ENCODE results near the gene TSPAN9.

Gene TSPAN9, protein sequence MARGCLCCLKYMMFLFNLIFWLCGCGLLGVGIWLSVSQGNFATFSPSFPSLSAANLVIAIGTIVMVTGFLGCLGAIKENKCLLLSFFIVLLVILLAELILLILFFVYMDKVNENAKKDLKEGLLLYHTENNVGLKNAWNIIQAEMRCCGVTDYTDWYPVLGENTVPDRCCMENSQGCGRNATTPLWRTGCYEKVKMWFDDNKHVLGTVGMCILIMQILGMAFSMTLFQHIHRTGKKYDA

DNA sequence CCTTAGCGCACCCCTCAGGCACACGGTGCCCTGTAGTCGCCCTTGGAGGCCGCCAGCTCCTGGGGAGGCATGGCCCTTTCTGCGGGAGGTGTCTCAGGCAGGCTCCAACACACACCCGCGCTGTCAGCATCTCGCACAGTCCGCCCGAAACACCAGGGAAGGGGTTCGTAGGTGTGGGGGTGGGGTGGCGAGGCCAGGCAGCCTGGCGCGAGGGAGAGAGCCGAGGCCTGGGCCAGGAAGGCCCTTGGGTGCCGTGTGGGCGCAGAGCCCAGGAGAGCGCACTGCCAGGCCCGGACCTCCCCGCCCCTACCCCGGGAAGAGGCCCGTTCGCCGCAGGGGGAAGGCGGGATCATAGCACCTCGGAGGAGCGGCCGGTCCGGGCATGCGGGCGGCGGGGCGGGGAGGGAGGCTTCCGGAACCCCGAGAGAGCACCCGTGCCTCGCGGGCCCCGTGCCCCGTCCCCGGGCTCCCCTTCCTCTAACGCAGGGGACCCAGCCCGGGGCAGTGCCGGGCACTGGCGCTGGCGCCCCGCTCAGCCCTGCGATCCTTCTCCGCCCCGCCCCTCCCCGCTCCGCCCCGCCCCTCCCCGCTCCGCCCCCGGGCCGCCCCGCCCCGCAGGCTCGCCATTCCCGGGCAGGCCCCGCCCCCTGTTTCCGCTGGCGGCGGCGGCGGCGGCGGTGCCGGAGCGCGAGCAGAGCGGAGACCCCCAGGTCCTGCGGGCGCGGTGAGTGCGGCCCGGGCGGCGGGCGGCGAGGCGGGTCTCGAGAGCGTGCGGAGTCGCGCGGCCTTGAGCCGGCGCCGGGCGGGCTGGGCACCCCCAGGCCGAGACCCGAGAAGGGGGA is at the start of gene TSPAN9:
TSS of gene TSPAN9 (plus strand) at position 650 of the 842 bp plus-strand sequence. CDS start 123,815 bp downstream, outside the sequence.
- peak; percentile 43 to 55 (median 52) for DNase-seq (ENCODE audit: low read depth in 3 of 3)

DNA sequence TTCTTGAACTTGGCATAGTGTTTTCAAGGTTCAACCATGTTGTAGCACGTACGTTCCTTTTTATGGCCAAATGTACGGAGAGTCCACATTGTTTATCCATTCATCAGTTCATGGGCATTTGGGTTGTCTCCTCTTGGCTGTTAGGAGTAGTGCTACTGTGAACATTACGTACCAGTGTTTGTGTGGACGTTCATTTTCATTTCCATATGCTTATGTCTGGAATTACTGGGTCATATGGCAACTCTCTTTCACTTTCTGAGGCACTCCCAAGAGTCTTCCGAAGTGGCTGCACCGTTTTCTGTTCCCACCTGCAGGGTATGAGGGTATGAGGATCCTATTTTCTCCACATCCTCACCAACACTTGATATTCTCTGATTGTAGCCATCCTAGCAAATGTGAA is 49.1 kb upstream of the TSPAN9 start:
- no peak for DNase-seq (ENCODE audit: low read depth in 3 of 3)

DNA sequence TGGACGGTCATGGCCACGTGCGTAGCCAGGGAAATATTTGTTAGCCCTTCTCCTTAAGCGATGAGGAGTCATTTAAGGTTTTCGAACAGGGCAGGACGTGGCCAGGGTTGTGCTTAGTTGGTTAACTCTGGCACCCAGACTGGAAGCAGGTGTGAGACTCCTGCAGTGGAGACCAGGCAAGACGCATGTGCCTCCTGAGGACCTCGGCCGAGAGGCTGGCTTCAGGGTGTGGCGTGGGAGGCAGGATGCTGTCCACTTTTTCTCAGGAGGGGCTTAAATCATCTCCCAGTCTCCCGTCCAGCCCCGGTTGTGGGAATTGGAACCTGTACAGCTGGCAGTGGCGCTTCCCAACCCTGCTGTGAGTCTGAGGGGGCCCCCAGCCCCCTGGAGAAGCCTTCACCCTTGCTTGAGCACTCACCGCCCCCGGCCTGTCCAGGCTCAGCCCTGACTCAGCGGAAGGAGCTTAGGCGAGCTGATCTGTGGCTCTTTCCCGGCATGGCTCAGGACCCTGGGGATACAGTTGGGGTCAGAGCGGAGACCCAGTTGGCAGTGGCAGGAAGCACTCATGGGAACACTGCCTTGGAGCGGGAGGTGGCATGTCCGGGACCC is 46.3 kb upstream of the TSPAN9 start:
- no peak for DNase-seq (ENCODE audit: low read depth in 3 of 3)

DNA sequence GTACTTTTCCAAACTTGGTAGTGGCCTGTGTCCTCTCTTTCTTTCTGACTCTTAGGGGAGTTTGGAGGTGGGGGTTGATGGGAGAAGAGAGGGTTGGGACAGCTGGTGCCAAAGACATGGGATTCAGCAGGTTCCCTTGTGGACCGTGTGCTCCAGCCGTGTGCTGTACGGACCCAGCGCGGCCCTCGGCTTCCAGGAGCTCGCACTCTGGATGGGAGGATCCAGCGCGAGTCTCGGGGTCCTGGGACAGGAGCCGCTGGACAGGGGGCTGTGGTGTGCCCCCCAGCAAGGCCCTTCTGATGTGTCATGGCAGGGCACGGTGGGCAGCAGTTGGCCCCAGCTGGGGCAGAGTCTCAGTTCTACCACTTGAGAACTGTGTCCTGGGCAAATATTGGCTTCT is 45.0 kb upstream of the TSPAN9 start:
- DNase-seq (ENCODE audit: low read depth in 3 of 3): no peak

DNA sequence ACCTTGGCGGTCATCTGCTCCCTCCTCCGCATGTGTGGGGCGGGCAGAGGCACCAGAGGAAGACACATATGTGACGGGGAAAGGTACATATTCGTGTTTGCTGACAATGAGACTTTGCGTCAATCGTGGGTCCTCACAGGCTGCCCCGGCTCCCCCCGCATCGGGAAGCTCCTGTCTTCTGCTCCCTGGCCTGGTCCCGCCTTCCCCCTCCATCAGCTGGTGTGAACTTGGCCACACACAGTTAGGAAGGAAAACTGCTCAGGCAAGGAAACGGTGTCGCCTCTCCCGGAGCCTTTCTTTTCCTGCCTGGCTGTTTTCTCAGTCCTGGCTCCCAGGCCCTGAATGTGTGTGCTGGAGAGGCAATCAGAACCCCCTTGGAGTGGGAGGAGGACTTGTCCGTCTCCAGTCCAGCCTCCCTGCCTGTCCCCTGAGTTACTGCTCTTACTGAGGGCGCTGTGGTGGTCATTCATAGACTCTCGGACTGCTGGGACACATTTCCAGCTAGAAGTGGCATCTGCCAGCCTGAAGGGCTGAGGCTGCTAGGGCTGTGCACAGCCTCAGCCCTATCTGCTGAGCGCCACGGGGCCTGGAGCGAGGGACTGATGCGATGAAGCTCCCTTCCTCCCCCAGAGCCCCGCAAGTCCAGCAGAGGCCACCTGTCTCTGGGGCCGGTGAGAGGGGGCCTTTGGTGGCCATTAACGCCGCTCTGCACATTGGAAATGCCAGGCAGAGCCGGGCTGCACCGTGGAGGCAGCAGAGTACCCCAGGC is 44.2 kb upstream of the TSPAN9 start:
- DNase-seq (ENCODE audit: low read depth in 3 of 3): no peak

DNA sequence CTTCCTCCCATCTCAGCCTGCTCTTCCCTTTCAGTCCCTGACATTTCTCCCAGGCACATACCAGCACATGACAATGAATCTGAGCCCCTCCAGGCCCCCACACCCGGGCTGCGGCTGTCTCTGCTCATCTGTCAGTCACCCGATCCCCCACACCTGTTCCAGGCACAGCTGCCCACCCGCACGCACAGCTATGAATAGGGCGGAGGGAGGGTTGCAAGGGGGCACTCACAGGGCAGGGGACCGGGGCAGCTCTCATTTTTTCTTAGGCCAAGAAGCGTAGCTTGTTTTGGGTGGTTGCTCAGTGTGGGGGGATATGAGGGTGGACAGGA is 43.7 kb upstream of the TSPAN9 start:
- DNase-seq (ENCODE audit: low read depth in 3 of 3): no peak

DNA sequence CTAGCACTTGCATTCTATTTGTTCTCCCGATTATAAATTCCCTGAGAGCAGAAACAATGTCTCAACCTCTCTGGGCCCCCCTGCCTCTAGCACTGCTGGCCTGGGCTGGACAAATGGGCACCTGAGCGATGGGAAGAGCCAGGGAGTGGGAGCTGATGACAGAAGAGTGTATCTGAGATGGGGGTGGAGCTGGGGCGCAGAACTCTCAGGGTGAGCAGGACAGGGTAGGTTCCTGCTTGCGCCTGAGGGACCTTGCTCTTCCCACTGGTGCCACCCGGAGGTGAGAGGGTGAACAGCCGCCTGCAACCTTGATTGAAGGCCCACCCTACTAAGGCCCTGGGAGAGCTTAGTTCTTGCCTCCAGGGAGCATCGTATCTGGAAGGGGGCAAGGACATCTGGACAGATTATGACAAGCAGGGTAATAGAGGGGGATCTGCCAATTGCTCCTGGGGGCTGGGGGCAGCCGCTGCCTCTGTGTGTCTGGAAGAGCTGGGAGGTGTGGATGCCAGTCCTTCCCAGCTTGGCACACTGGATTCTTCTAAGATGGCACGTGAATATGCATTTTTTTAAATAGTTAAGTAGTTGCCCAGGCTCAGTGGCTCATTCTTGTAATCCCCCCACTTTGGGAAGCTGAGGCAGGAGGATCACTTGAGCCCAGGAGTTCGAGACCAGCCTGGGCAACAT is 43.0 kb upstream of the TSPAN9 start:
- DNase-seq (ENCODE audit: low read depth in 3 of 3): no peak

DNA sequence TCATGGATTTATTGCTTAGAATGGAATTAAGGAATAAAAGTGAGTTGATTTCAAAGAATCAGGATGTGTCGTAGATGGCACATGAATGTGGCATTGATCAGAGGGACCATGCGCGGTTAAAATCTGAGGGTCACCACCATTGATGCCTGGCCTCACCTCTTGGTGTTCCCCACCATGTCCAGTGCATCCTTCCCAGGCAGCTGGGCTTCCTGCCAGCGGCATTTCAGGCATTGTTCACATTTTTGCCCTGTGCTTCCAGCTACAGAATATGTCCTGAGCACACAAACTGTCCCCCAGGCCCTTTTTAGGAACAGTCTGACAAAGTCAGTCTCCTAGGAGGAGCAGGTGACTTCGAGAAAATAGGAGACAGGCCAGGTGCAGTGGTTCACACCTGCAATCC is 42.0 kb upstream of the TSPAN9 start:
- no peak for DNase-seq (ENCODE audit: low read depth in 3 of 3)

DNA sequence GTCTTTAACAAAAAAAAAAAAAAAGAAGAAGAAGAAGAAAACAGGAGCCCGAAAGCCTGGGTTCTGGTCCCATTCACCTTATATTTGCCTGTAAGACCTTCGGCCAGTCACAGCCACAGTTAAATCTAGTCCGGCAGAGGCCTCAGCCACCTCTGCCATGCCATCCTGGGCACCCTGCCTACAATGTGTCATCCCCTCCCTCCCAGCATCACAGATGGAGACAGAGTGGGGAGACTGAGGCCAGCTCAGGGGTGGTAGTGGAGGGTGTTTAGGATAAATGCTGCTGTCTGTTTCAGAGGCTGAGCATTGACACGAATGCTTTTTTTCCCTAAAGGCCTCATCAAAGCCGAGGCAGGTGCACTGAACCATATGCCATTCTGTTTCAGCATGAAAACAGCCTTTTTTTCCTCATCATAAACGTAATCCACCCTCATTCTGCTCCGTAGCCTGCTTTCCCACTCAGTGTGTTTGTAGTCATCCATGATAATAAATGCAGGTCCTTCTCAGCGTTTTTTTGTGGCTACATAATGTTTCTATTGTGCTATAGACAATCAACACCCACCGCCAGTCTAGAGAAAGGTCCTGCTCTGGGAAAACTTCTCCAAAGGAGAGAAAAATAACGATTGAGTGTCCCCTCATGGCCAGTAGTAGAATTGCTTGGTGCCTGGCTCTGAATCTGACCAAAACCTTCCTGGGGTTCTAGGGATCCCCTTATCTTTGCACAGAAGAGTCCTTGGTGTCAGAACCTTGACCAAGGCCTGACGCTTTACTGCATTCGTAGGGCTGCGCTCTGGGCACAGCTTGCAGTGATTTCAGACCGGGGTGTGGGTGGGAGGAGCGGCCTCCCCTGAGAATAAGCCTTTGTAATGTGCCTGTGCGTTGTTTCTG is 41.1 kb upstream of the TSPAN9 start:
- no peak for DNase-seq (ENCODE audit: low read depth in 3 of 3)

DNA sequence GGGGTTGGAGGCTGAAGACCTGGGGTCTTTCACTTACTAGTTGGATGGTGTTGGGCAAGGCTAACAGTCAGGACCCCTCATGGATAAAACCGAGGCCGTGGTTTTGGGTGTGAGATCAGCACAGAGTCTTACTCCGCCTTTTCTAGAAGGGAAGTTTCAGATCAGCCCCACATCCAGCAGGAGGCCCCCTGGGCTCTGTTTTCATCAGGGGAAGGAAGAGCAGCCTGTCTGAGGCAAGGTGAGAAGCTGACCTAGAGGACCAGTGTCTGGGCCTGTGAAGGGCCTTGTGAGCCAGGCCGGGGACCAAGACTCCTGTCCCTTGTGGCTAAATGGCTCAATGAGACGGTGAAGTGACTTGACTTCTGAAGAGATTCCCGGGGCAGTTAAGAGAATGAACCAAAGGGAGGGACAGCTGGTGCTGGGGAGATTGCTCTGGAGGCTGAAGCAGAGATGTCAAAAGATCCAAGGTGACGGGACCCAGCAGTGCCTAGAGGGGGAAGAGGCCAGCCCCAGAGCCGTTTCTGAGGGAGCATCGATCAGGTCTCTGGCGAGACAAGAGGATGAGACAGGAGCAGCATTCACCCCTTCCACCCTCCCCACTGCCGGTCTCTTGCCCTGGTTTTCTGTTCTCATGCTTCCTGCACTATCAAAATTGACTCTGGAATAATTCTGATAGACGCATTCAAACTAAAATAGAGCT is 40.1 kb upstream of the TSPAN9 start:
- DNase-seq (ENCODE audit: low read depth in 3 of 3): no peak

DNA sequence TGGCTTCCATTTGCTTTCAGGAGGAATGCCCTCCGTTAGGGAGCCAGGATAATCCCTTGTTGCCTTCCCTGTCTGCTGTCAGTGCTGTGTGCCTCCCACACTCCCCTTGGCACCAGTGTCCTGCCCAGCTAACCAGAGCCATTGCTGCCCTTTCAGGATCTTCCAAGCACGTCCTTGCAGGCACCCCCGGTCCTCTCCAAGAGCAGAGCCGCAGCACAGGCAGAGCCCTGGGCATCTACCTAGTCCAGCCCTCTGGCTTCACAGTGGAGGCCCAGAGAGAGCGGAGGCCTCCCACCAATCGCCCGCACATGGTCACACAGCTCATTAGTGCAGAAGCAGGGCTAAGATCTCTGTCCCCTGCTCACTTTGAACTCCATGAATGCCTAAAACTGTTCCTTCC is 39.0 kb upstream of the TSPAN9 start:
- DNase-seq (ENCODE audit: low read depth in 3 of 3): no peak

DNA sequence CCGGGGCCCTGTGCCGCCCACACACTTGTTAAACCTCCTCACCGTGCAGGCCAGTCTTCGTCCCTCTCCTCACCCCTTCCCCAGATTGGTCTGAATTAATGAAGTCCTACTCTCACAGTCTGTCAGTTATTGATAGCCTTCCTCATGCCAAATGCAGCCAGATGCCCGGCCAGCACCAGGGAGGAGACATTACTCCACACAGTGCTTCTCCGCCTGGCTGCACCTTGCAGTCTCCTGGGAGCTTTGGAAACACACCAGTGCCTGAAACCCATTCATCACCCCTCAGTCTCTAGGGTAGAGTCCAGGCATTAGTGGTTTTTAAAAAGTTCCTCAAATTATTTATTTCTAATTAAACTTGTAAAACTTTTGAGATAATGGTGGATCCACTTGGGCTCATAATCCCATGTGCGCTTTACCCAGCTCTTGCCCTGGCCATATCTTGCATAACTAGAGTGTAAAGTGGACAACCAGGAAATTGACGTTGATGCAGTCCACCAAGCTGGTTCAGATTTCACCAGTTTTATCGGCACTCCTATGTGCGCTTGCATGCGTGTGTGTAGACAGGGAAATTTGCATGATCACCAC is 38.2 kb upstream of the TSPAN9 start:
- no peak for DNase-seq (ENCODE audit: low read depth in 3 of 3)

DNA sequence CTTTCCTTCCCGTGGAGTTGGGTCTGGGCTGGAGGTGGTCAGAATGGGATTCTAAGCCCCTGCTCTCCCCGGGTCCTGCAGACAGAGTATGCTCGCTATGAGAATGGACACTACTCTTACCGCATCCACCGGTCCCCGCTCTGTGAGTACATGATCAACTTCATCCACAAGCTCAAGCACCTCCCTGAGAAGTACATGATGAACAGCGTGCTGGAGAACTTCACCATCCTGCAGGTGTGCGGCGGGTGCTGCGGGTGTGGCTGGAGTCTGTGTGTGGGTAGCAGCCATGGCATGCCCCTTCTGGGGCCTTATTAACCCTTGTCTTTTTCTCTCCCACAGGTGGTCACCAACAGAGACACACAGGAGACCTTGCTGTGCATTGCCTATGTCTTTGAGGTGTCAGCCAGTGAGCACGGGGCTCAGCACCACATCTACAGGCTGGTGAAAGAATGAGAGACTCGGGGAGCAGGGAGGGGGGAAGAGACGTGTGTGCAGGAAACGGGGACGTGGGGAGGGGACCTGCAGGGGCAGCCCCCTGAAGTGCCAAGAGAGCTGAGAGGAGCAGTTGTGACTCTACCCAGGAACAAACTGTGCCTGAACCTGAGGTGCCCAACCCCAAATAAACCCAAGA is 37.0 kb upstream of the TSPAN9 start:
- DNase-seq (ENCODE audit: low read depth in 3 of 3): no peak

DNA sequence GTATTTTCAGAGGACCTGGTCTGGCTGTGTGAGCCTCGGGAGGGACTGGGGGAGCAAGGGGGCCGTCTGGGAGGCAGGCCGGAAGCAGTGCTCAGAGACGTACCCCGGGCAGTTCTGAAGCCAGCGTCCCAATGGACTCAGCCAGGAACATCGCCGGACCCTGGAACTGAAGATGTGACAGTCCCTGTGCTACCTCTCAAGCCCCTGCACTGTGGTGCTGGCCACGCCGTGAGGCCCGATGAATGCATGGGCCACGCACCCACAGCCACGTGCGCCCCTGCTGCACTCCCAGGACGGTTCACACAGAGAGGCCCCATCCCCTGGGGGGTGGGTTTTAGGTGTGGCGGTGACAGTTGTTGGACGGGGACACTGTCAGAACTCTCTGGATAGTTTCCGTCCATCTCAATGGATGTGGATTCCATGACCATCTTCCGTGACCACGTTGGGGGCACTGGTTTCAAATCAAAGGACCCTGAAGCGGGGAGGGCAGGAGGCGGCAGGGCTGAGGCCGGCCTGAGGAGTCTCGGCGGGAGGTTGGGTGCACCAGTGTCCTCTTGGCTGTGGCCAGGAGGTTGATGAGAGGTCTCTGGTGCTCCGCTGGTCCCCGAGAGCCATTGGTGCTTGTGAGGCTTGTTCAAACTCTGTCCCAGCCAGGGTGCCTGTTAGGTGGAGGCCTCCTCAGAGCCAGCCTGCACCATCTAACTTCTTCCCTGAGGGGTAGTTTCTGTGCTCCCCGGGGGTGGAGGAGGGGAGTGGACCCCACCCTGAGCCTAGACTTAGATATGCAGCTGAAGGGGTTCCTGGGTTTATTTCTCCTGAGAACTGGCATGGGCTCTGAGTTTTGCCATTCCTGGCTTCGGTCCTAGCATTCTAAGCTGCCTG is 36.3 kb upstream of the TSPAN9 start:
- DNase-seq (ENCODE audit: low read depth in 3 of 3): no peak

DNA sequence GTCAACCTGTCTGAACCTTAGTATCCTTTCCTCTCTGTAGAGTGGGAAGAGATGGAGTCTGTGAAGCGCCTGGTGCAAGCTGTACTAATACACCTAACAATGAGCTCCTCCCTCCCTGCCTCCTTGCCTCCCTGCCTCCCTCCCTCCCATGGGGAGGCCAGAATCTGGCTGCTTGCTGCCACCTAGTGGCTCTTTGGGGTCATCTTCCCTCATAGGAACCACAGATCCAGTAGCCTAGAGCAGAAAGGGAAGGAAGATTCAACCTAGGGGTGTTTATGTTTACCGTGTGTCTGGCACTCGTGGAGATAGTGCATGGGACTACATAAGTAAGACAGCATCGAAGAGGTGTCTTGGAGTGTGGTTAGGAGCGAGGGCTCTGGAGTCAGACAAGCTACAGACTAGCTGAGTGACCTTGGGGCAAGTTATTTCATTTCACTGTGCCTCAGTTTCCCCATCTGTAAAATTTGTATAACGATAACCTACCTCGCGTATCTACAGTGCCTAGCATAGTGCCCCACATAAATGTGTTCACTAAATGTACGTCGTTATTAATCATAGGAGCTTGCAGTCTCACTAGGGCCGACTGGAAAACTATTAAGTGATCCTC is 35.5 kb upstream of the TSPAN9 start:
- peak in 1 of 3 experiments; percentile 22 for DNase-seq (ENCODE audit: low read depth in 3 of 3)

DNA sequence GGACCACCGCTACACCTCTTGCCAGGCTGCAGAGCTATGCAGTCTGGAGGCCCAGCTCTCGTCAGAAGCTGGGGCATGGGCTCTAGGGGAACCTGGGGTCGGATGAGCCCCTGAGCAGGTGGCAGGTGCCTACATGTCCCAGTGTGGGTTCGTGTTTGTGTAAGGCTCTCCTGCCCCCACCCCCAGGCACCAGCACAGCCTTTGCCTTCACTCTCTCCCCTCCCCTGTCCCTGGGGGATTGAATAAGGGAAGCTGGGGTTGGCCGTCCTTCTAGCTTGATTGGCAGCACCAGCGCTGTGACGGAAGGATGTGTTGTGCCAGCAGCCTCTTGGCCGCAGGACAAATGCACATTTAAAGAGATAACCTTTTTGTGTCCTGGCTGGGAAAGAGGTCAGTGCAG is 34.8 kb upstream of the TSPAN9 start:
- DNase-seq (ENCODE audit: low read depth in 3 of 3): no peak

DNA sequence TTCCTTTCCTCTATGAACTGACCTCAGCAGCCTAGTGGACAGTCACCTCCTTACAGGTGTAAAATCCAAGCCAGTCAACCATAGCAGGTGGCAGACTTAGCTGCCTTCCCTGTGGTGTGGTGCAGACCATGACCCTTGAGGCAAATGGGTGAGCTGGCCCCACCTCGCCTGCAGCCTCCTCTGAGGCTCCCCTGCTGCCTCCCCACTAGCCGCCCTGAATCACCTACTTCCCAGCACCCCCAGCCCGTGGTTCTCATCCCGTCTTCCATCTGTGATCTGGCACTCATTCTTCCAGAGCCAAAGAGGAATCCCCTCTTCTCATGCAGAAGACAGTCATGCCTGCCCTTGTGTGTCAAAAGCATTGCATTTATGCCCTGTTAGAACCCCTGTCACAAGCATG is 34.4 kb upstream of the TSPAN9 start:
- DNase-seq (ENCODE audit: low read depth in 3 of 3): no peak

DNA sequence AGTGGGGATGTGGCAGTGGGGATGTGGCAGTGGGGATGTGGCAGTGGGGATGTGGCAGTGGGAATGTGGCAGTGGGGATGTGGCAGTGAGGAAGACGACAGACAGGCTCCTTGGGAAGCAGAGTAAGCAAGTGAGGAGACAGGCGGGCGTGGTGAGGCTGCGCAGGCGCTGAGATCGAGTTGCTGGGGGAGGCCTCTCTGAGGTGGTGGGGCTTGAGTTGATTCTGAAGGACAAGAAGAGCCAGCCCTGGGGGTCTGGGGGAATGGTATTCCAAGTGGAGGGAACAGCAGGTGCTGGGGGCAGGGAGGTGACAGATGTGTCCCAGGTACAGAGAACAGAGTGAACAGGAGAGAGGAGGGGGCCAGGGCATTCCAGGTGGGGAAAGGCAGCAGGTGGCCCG is 33.8 kb upstream of the TSPAN9 start:
- DNase-seq (ENCODE audit: low read depth in 3 of 3): no peak

Data from stimulated activated CD4-positive, alpha-beta T cell treated with anti-CD3 and anti-CD28 coated beads, TNF-alpha, amount 100 ng/mL, for 4 hours (primary cell).